ENCODE data around the gene CSNK1G2.

DNA sequence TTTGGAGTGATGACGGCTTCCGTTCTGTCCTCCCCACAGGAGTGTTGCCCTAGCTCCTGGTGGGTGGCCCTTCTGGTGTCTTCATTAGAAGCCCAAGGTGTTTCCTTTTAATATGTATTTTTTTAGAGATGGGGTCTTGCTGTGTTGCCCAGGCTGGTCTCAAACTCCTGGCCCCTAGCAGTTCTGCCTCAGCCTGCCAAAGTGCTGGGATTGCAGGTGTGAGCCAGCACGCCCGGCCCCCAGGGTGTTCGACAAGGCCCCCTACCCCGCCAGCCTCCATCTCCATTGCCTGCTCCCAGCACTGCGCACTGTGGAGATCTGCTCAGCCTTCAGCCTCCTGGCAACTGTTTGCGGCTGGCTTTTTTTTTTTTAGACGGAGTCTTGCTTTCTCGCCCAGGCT lies 43.4 kb downstream of the CSNK1G2 start:
- no peak for TF ChIP-seq SREBF2 (IDR thresholded peaks at IDR 0.05)
- TF ChIP-seq SMC3 (IDR thresholded peaks at IDR 0.05), result no peak
- no peak for TF ChIP-seq CTCF (IDR thresholded peaks at IDR 0.05)
- TF ChIP-seq EP300 (IDR thresholded peaks at IDR 0.05), result no peak
- no peak for TF ChIP-seq POLR2A (IDR thresholded peaks at IDR 0.05; ENCODE audit: low read length)
- TF ChIP-seq NR3C1 (IDR thresholded peaks at IDR 0.05), result no peak
- TF ChIP-seq JUN (IDR thresholded peaks at IDR 0.05), result no peak
- TF ChIP-seq KDM5A (IDR thresholded peaks at IDR 0.05), result no peak

All from A549 (cell line).